Measurements from ENCODE around the gene SLC6A7. TPM values are rescaled to one million over a fixed set of nuclear protein-coding genes. Genes with fewer than 3 reads are reported as not detected.

SLC6A7 gene
- total RNA-seq, 4 donors from 2014 or later: 0.07 TPM; not detected in 3

DNA sequence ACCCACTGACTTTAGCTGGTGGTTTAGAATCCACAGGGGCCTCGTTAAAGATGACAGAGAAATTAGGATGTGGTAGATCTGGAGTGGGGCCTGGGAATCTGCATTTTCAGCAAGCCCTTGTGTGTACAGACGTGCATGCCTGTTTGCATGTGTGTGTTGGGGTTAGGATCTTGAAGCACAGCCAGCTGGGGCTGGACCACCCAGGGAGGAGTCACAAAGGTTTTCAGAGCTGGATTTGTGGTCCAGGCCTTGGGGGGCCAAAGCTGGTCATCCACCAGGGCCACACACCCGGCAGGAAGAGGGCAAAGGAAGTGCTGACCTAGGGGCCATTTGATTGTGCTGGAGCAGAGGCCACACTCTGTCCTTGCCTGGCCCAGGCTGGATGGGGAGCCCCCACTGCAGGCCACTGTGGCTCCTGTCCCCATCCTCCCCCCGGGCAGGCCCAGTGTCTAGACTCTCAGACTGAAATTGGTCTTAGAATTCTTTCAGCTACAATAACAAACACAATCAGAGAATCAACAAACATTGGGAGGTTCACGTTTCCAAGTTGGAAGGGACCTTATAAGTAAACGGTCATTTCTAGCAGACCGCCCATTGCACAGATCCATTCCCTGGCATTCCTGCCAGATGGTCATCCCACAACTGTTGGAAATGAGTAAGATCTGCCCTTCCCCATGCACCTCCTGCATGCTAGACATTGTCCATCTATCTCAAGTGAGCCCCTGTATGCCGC lies 13.0 kb upstream of the SLC6A7 start:
- Histone ChIP-seq H3K4me3 (no peak overlapping the region), H3K9me3 (no peaks in the 10 kb centered on the region), H3K36me3 (no peaks in the 10 kb centered on the region), H3K27me3 (no peaks in the 10 kb centered on the region), H3K4me1 (peaks cover 21 to 23% of the 10 kb centered on the region in 2 donors), H3K27ac (no peak overlapping the region)
- ATAC-seq (no peak), DNase-seq (no peak)
- intact Hi-C loops (cut with DNase I; ENCODE audit: low total_unique reads) (no loop called here), in situ Hi-C loops (cut with MboI; ENCODE audit: low sequenced_read_pairs in 4 of 4) (no loop called here)
- TF ChIP-seq, protein P1, sequence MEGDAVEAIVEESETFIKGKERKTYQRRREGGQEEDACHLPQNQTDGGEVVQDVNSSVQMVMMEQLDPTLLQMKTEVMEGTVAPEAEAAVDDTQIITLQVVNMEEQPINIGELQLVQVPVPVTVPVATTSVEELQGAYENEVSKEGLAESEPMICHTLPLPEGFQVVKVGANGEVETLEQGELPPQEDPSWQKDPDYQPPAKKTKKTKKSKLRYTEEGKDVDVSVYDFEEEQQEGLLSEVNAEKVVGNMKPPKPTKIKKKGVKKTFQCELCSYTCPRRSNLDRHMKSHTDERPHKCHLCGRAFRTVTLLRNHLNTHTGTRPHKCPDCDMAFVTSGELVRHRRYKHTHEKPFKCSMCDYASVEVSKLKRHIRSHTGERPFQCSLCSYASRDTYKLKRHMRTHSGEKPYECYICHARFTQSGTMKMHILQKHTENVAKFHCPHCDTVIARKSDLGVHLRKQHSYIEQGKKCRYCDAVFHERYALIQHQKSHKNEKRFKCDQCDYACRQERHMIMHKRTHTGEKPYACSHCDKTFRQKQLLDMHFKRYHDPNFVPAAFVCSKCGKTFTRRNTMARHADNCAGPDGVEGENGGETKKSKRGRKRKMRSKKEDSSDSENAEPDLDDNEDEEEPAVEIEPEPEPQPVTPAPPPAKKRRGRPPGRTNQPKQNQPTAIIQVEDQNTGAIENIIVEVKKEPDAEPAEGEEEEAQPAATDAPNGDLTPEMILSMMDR (IDR thresholded peaks at IDR 0.05 in 4 of 5, conservative IDR thresholded peaks at IDR 0.05 in 1 of 5): no peak
- TF ChIP-seq POLR2A (IDR thresholded peaks at IDR 0.05): no peak

- H3K4me3 ChIP-seq: no peak overlapping the region
- H3K27me3 ChIP-seq: no peaks in the 10 kb centered on the region
- H3K36me3 ChIP-seq: no peaks in the 10 kb centered on the region
- in situ Hi-C loops (cut with MboI; ENCODE audit: low sequenced_read_pairs in 4 of 4) (no loop called here), intact Hi-C loops (cut with DNase I; ENCODE audit: low total_unique reads) (no loop called here)
- ATAC-seq: no peak
- DNase-seq: no peak
- H3K9me3 ChIP-seq: no peaks in the 10 kb centered on the region
- TF ChIP-seq, protein P1 (IDR thresholded peaks at IDR 0.05 in 4 of 5, conservative IDR thresholded peaks at IDR 0.05 in 1 of 5): no peak
- no peak for TF ChIP-seq POLR2A (IDR thresholded peaks at IDR 0.05)
- H3K27ac ChIP-seq: no peak overlapping the region
- H3K4me1 ChIP-seq: peaks cover 21 to 23% of the 10 kb centered on the region in 2 donors
Observed at GRCh38 chr5:150177721-150178120, 12.1 kb upstream of the SLC6A7 start.

DNA sequence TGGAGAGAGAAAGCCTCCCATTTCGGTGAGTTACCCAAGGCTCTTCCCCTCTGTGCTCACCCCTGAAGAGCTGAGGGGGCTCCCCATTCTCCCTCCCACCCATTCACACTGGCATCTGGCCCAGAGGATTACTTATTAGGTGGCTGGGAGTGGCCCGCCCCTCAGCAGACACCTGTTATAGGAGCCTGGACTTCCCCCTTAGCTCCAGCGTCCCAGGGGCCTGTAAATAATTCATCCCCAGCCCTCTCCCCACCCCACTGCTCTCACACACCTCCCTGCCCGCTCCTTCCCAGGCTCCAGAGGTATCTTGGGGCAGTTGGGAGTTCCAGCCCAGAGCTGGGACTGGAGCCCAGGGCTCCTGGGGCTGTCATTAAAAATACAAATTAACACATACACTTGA lies 11.6 kb upstream of the SLC6A7 start:
- H3K27ac ChIP-seq: peak overlapping the region in 3 of 4 donors; percentile 25 to 95 (median 94)
- no peak for TF ChIP-seq POLR2A (IDR thresholded peaks at IDR 0.05)
- TF ChIP-seq, protein P1 (IDR thresholded peaks at IDR 0.05 in 4 of 5, conservative IDR thresholded peaks at IDR 0.05 in 1 of 5): no peak
- H3K4me1 ChIP-seq: peaks cover 21 to 23% of the 10 kb centered on the region in 2 donors
- in situ Hi-C loops (cut with MboI; ENCODE audit: low sequenced_read_pairs in 4 of 4): no loop called here
- DNase-seq (no peak), ATAC-seq (no peak)
- H3K9me3 ChIP-seq: no peaks in the 10 kb centered on the region
- no peaks in the 10 kb centered on the region for H3K27me3 ChIP-seq
- intact Hi-C loops (cut with DNase I; ENCODE audit: low total_unique reads): no loop called here
- H3K36me3 ChIP-seq: no peaks in the 10 kb centered on the region
- no peak overlapping the region for H3K4me3 ChIP-seq

- Histone ChIP-seq H3K4me3 (no peak overlapping the region), H3K27ac (peak overlapping the region; percentile 91 to 95 (median 94)), H3K4me1 (peaks cover 21 to 23% of the 10 kb centered on the region in 2 donors), H3K27me3 (no peaks in the 10 kb centered on the region), H3K36me3 (no peaks in the 10 kb centered on the region), H3K9me3 (no peaks in the 10 kb centered on the region)
- in situ Hi-C loops (cut with MboI; ENCODE audit: low sequenced_read_pairs in 4 of 4) (no loop called here), intact Hi-C loops (cut with DNase I; ENCODE audit: low total_unique reads) (no loop called here)
- TF ChIP-seq, protein P1 (IDR thresholded peaks at IDR 0.05 in 4 of 5, conservative IDR thresholded peaks at IDR 0.05 in 1 of 5): no peak
- TF ChIP-seq POLR2A (IDR thresholded peaks at IDR 0.05): no peak
- ATAC-seq: no peak
- no peak for DNase-seq
Observed at GRCh38 chr5:150179019-150179620, 10.7 kb upstream of the SLC6A7 start.

Measured in gastrocnemius medialis (tissue), 4 donors.